ENCODE results near the gene AHSP.
"Not testable (repeated sequence)": the region's sequence is repeated elsewhere in the genome, so short reads cannot be mapped to it uniquely, and the experiment has no call there.

The AHSP gene

DNA sequence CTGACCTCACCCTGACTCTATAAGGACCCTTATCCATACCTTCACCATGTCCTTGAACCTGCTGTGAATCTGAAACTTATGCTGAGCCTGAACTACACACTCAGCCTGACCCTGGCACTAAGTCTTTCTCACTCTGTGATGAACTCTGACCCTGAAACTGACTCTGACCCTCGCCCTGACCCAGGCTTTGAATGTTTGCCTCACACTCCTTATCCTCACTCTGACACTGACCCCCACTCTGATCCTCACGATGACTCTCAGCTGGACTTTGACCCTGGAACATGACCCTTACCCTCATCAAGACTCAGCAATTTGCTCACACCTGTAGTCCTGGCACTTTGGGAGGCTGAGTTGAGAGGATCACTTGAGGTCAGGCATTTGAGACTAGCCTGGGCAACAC, 4.4 kb downstream of the AHSP start:
- no peak for DNase-seq (ENCODE audit: low read depth)

DNA sequence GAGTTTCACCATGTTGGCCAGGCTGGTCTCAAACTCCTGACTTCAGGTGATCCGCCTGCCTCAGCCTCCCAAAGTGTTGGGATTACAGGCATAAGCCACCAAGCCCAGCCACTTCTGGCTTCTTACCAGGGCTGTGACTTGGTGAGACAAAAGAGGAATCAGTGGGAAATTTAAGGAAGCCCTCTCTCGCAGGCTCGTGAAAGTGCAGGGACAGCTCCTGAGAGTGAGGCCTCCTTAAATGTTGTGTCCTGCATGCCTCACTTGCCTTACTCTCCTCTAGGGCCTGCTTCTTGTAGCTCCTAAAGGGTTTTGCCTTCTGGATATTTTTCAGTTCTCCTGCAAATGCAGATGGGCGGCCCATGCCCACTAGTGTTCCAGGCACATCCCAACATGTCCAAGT, 5.2 kb downstream of the AHSP start:
- DNase-seq (ENCODE audit: low read depth) = no peak

DNA sequence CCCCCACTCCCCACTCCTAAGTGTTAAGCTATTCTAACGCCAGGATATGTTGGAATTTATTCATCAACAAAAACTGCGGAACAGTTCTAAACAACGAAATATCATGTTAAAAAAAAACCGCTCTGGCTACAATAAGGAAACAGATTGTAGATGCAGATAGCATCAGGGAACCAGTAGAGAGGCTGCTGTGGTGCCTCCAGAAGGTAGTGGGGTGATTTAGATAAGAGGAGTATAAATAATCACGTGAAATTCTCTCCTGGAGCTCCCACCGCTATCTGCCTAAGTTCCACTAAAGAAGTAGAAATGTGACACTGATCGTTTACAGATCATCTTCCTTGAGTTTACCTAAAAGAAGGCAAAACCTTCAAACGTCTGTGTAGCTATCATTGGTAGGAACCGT, 8.0 kb downstream of the AHSP start:
- no peak for DNase-seq (ENCODE audit: low read depth)

DNA sequence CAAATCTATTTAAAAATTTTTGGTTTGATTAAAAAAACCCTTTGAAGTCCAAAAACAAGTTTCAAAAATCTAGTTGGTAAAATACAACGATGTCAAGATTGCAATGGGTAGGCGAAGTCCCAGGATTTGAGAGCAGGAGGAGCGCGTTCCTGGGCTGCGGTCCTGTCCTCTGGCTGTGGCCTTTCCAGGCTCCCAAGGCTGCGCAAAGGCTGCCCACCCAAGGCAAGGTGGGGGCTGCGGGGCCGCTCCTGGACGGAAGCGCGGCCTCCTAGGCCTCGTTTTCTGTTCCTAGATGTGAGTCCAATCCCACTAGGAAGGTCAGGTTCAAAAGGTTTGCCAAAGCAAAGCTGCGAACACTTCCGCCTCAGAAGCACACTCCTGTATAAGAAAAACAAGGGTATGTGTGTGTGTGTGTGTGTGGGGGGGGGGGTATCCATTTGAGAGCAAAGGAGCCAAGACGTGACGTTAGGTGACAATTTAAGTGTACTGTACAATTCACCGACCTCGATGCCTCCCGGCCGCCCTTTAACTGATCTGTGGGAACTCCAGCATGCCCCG, 9.2 kb downstream of the AHSP start:
- DNase-seq (ENCODE audit: low read depth) = no peak

DNA sequence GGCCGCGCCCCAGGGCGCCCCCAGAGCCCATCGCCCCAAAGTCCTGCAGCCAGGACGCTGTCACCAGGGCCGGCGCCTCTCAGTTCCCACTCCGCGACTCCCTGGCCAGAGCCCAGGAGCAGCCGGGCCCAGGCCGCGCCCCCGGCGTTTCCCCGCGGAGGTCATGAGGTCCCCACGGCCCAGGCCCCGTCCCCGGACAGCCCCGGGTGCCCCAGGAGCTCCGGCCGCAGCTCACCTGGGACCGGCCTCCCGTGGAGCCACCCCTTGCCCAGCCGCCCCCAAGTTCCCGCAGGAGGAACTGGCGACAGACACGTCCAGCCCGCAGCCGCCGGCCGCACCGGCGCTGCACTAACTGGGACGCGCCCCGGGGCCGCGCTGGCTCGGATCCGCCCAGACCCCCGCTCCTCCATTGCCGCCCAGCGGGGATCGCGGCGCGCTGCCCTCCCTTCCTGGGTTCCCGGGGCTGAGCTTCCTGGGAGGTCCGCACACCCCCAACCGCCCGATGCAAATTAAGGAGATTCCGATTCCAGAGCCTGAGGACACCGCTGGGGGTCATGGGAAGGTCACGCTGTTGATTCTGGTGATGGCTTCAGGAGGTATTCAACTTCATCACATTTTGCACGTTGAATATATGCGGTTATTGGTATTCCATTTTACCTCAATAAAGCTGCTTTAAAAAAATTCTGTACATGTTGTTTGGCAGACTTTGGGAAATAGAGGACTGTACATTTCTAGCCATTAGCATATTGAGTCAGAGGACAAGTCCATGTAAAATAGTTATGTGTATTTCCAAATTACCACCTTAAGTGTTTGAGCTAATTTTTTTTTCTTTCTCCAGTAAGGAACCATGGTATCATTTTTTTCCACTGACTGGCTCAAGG, 9.9 kb downstream of the AHSP start:
- no peak for DNase-seq (ENCODE audit: low read depth)

DNA sequence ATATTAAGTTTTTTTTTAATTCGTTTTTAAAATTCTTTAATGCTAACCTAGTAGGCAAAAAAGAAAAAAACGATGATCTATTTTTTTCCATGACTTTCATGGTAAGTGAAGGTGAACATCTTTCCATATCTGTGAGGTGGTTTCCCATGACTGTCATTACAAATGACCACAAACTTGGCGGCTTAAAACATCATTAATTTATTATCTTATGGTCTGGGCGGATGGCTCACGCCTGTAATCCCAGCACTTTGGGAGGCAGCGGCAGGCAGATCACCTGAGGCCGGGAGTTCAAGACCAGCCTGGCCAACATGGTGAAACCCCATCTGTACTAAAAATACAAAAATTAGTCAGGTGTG, 10.5 kb downstream of the AHSP start:
- not testable (repeated sequence) for DNase-seq (ENCODE audit: low read depth)

DNA sequence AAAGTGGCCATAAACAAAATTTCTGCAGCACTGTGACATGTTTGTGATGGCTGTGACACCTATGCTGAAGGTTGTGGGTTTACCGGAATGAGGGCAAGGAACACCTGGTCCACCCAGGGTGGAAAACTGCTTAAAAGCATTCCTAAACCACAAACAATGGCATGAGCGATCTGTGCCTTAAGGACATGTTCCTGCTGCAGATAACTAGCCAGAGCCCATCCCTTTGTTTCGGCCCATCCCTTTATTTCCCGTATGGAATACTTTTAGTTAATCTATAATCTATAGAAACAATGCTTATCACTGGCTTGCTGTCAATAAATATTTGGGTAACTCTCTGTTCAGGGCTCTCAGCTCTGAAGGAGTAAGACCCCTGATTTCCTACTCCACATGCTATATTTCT, 12.1 kb downstream of the AHSP start:
- not testable (repeated sequence) for DNase-seq (ENCODE audit: low read depth)

DNA sequence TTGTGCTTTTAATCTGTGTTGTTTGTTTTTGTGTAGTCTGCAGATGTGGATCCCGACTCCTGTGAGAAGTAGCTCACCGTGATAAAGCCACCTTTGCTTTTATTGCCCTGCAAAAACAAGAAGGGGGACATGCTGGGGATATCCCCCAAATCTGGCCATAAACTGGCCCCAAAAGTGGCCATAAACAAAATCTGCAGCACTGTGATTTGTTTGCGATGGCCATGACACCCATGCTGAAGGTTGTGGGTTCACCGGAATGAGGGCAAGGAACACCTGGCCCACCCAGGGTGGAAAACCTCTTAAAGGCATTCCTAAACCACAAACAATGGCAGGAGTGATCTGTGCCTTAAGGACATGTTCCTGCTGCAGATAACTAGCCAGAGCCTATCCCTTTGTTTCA, 15.1 kb downstream of the AHSP start:
- DNase-seq (ENCODE audit: low read depth) = no peak

DNA sequence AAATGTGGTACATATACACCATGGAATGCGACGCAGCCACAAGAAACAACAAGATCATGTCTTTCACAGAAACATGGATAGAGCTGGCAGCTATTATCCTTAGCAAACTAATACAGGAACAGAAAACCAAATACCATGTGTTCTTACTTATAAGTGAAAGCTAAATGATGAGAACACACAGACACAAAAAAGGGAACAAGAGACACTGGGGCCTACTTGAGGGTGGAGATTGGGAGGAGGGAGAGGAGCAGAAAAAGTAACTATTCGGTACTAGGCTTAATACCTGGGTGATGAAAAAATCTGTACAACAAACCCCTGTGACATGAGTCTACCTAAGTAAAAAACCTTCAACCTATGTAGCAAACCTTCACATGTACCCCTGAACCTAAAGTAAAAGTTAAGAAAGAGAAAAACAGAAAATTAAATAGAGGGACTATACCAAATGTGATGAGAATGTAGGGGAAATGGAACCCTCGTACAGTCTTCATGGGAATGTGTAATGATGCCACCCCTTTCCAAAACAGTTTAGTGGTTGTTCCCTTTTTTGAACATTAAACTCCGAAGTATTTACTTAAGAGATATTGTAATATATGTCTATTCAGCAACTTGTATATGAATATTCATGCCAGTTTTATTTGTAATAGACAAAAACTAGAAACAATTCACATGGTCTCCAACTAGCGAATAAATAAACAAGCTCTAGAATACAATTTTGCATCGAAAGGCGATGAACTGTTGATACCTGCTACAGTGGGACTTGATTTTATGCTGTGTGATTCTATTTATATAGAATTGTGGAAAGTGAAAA, 33.9 kb downstream of the AHSP start:
- no peak for DNase-seq (ENCODE audit: low read depth)

DNA sequence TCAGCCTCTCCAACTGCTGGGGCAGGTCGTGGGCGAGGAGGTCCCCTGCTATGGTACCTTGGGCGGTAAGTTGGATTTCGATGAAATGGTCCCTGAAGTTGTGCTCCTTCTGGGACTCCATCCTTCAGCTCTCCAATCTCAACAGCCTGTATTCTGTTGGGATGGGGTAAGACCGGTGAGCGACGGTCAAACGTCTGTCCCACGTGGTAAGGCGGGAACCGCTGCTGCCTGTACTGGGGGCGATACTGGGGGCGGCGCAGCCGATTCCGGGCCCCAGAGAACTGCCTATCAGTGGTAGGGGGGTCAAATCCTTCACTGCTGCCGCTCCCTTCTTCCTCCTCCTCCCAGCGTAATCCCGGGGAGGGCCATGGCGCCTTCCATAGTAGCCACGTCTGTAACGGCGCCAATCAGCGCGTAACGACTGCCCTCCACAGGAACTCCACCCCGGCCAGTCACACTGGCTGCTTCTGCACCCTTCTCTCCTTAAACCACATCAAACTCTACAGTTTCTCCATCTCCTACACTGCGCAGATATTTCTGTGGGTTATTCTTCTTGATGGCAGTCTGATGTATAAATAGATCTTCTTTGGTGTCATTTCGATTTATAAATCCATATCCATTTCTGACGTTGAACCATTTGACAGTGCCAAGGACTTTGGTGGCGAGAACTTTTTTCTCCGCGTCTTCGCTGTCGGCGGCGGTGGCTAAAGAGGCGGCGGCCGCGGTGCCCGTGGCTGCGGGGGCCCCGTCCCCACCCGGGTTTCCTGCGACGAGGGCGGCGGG, 41.1 kb downstream of the AHSP start:
- DNase-seq (ENCODE audit: low read depth) = no peak

DNA sequence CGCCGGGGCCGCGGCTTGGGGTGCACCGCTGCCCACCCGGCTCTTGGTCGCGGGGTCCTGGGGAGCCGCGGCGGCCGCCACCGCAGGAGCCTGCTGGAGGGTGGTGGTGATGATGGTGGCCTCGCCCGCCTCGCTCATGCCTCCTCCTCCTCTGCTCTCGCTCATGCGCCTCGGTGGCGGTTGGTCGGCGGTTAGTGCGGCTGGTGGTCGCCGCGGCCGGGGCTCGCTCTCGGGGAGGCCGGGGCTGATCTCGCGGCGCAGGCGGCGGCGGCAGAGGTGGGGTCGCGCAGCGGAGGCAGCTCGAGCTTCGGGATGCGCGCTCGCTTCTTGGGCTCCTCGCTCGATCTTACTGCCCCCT, 41.6 kb downstream of the AHSP start:
- no peak for DNase-seq (ENCODE audit: low read depth)

DNA sequence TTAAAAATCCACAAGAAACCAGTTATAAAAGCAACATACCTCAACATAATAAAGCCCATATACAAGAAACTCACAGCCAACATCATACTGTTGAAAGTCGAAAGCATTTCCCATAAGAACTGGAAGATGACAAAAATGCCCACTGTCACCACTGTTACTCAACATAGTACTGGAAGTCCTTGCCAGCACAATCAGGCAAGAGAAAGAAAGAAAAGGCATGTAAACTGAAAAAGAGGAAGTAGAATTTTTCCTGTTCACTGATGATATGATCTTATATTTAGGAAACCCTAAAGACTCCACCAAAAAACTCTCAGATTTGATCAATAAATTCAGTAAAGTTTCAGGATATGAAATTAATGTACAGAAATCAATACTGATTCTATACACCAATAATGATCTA, 45.1 kb downstream of the AHSP start:
- DNase-seq (ENCODE audit: low read depth) = no peak

DNA sequence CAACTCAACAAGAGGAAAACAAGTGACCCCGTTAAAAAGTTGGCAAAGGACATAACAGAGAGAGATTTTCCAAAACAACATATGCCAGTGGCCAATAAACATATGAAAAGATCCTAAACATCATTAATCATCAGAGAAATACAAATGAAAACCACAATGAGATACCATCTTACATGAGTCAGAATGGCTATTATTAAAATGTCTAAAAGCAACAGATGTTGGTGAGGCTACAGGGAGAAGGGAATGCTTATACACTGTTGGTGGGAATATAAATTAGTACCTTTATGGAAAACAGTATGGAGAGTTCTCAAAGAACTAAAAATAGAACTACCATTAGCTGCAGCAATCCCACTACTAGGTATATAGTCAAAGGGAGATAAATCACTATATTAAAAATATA, 46.5 kb downstream of the AHSP start:
- DNase-seq (ENCODE audit: low read depth) = not testable (repeated sequence)

DNA sequence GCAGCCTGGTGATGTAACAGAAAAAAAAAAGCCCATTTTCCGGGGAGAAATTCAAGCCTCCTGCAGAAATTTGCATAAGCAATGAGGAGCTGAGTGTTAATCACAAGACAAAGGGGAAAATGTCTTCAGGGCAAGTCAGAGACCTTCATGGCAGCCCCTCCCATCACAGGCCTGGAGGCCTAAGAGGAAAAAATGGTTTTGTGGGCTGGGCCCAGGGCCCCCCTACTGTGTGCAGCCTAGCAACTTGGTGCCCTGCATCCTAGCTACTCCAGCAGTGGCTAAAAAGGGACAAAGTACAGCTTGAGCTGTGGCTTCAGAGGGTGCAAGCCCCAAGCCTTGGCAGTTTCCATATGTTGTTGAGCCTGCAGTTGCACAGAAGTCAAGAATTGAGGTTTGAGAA, 49.7 kb downstream of the AHSP start:
- no peak for DNase-seq (ENCODE audit: low read depth)

Measured in HS-5 (cell line).